HCT116 (cell line): Measurements from ENCODE around the gene STIM2. TPM values are rescaled to one million over a fixed set of nuclear protein-coding genes. Genes with fewer than 3 reads are reported as not detected.

Source experiments
- ATAC-seq: fragments of 200-7000 bp; cut with Tn5 transposase; 2 replicates; pipeline ENCODE4 v1.9.1; 2020; ENCODE audit warnings: mild to moderate bottlenecking, moderate library complexity
- BruUV-seq: library from RNA; stranded (reverse); fragments of 400-500 nt; replicated peaks from 2 replicates; lab custom pipeline; 2021; lab: Mats Ljungman, UMichigan
- CTCF ChIA-PET: fragments of 300-600 bp; sonication (Branson Sonifier 250); formaldehyde crosslinking; loops from one replicate; lab custom pipeline; 2021; ENCODE audit warnings: antibody characterized with exemption; lab: Charles Lee
- POLR2A ChIA-PET: fragments of 300-600, 350-600 bp; sonication (Branson Sonifier 250); formaldehyde crosslinking; loops from one replicate; lab custom pipeline; 2021; ENCODE audit warnings: antibody characterized with exemption; lab: Charles Lee
- RAD21 ChIA-PET, 2 experiments: fragments of 300-600 bp; sonication (Branson Sonifier 250); formaldehyde crosslinking; loops; one replicate each; lab custom pipeline; 2023; ENCODE audit warnings: low total read pairs in 2 of 2; ENCODE audit not compliant: uncharacterized antibody in 2 of 2, unreplicated experiment in 2 of 2, low non-redundant PET in 1 of 2; lab: Charles Lee
- DNase-seq: peaks from one replicate; pipeline ENCODE4 v3.0.0-alpha.2; 2010; ENCODE audit warnings: low read depth, low spot score
- H2AFZ ChIP-seq: fragments of 200-600 bp; shearing (Covaris generic), sonication (generic); 2 replicates; pipeline ENCODE4 v1.6.1; 2017; ENCODE audit warnings: low read depth, mixed run types, mixed read lengths, antibody characterized with exemption, low read length; ENCODE audit not compliant: poor library complexity, severe bottlenecking
- H3K27ac ChIP-seq: 2 replicates; pipeline ENCODE4 v1.5.1; 2012; ENCODE audit warnings: low read depth, low read length
- H3K27me3 ChIP-seq: fragments of 200-600 bp; sonication (generic); 2 replicates; pipeline ENCODE4 v1.6.1; 2016; ENCODE audit warnings: mixed run types, low read length, mixed read lengths; ENCODE audit not compliant: insufficient read depth
- H3K36me3 ChIP-seq, 2 experiments: fragments of 200-500 bp in 1 of 2; fragments of 200-600 bp in 1 of 2; sonication (Bioruptor generic) in 1 of 2; sonication (generic) in 1 of 2; 2 replicates each; pipeline versions ENCODE4 v1.5.1 to v1.6.1; 2014 to 2016; ENCODE audit warnings: low read length in 2 of 2, inconsistent platforms in 1 of 2, mixed read lengths in 1 of 2, mixed run types in 1 of 2; ENCODE audit not compliant: insufficient read depth in 2 of 2, control insufficient read depth in 1 of 2
- H3K4me1 ChIP-seq, 2 experiments: fragments of 200-600 bp in 1 of 2; sonication (generic) in 1 of 2; 2 replicates each; pipeline versions ENCODE4 v1.5.1 to v1.6.1; 2012 to 2017; ENCODE audit warnings: low read length in 2 of 2, inconsistent platforms in 1 of 2, mild to moderate bottlenecking in 1 of 2, mixed read lengths in 1 of 2, mixed run types in 1 of 2, moderate library complexity in 1 of 2; ENCODE audit not compliant: insufficient read depth in 2 of 2, control insufficient read depth in 1 of 2
- H3K4me2 ChIP-seq: fragments of 200-600 bp; sonication (generic); 2 replicates; pipeline ENCODE4 v1.6.1; 2017; ENCODE audit warnings: mixed run types, low read length, mixed read lengths
- H3K4me3 ChIP-seq, 2 experiments: fragments of 200-600 bp in 1 of 2; sonication (generic) in 1 of 2; replicated peaks in 1 of 2; 2 replicates each; pipeline ENCODE4 v1.5.1; 2011 to 2016; ENCODE audit warnings: low read length in 2 of 2, control low read depth in 1 of 2, low read depth in 1 of 2, mild to moderate bottlenecking in 1 of 2, mixed read lengths in 1 of 2, mixed run types in 1 of 2
- H3K79me2 ChIP-seq: fragments of 200-600 bp; sonication (generic); 2 replicates; pipeline ENCODE4 v1.6.1; 2017; ENCODE audit warnings: mild to moderate bottlenecking, mixed run types, low read length, moderate library complexity, mixed read lengths; ENCODE audit not compliant: insufficient read depth
- H3K9ac ChIP-seq: fragments of 200-600 bp; sonication (generic); 2 replicates; pipeline ENCODE4 v1.6.1; 2016; ENCODE audit warnings: low read length, mixed read lengths
- H3K9me2 ChIP-seq: fragments of 200-600 bp; sonication (generic), shearing (Covaris generic); 2 replicates; pipeline ENCODE4 v1.6.1; 2017; ENCODE audit warnings: mixed run types, mild to moderate bottlenecking, moderate library complexity; ENCODE audit not compliant: insufficient read depth
- H3K9me3 ChIP-seq, 2 experiments: fragments of 200-500 bp in 1 of 2; fragments of 200-600 bp in 1 of 2; sonication (Bioruptor generic) in 1 of 2; sonication (generic) in 1 of 2; 2 replicates each; pipeline ENCODE4 v1.6.1; 2014 to 2017; ENCODE audit warnings: low read length in 2 of 2, mixed read lengths in 2 of 2, inconsistent platforms in 1 of 2, low read depth in 1 of 2, mild to moderate bottlenecking in 1 of 2, mixed run types in 1 of 2, moderate library complexity in 1 of 2; ENCODE audit not compliant: control insufficient read depth in 1 of 2, insufficient read depth in 1 of 2
- H4K20me1 ChIP-seq: fragments of 200-600 bp; sonication (generic), shearing (Covaris generic); 2 replicates; pipeline ENCODE4 v1.6.1; 2017; ENCODE audit warnings: mixed run types, mild to moderate bottlenecking, moderate library complexity; ENCODE audit not compliant: insufficient read depth
- CBX3 ChIP-seq: IDR thresholded peaks from 2 replicates; pipeline ENCODE4 v1.6.1; 2012; ENCODE audit warnings: low read depth
- CEBPB ChIP-seq: IDR thresholded peaks from 2 replicates; pipeline ENCODE4 v1.6.1; 2012; ENCODE audit warnings: low read depth
- EGR1 ChIP-seq: IDR thresholded peaks from 2 replicates; pipeline ENCODE4 v1.6.1; 2012; ENCODE audit warnings: low read depth
- ELF1 ChIP-seq: IDR thresholded peaks from 2 replicates; pipeline ENCODE4 v1.6.1; 2012; ENCODE audit warnings: low read depth, borderline replicate concordance
- EZH2phosphoT487 ChIP-seq: fragments of 200-600 bp; IDR thresholded peaks from 2 replicates; pipeline ENCODE4 v1.6.1; 2018; ENCODE audit warnings: antibody characterized with exemption, borderline replicate concordance
- JUND ChIP-seq: IDR thresholded peaks from 2 replicates; pipeline ENCODE4 v1.6.1; 2012
- POLR2AphosphoS5 ChIP-seq: IDR thresholded peaks from 2 replicates; pipeline ENCODE4 v1.6.1; 2011; ENCODE audit warnings: mild to moderate bottlenecking, low read depth, low read length, moderate library complexity
- SIN3A ChIP-seq: IDR thresholded peaks from 2 replicates; pipeline ENCODE4 v1.6.1; 2012; ENCODE audit warnings: low read depth
- SRF ChIP-seq: IDR thresholded peaks from 2 replicates; pipeline ENCODE4 v1.6.1; 2012; ENCODE audit warnings: low read depth
- TCF7L2 ChIP-seq: IDR thresholded peaks from 2 replicates; pipeline ENCODE4 v1.7.0; 2011; ENCODE audit warnings: borderline replicate concordance, inconsistent platforms; ENCODE audit not compliant: insufficient read depth, insufficient read length; ENCODE audit errors: extremely low read depth
- YY1 ChIP-seq: IDR thresholded peaks from 2 replicates; pipeline ENCODE4 v1.6.1; 2011; ENCODE audit warnings: low read length, low read depth, moderate library complexity, mild to moderate bottlenecking; ENCODE audit not compliant: insufficient replicate concordance; ENCODE audit errors: extremely low read depth
- ZFX ChIP-seq: fragments of 450-650 bp; IDR thresholded peaks from 2 replicates; pipeline ENCODE4 v1.6.1; 2017
- intact Hi-C: fragments of 100-400 bp; cut with micrococcal nuclease; formaldehyde crosslinking; loops from 2 replicates; pipeline ENCODE4 v1.10.0; 2022
- total RNA-seq: library from RNA; stranded (reverse); gene quantifications from one replicate; pipeline ENCODE4 v1.2.1, GENCODE V29; 2021; ENCODE audit not compliant: unreplicated experiment
- TF ChIP-seq, protein P1 (sequence below): IDR thresholded peaks from 2 replicates; pipeline ENCODE4 v1.6.1; 2012; ENCODE audit warnings: low read depth
- TF ChIP-seq, protein P2 (sequence below): IDR thresholded peaks from 2 replicates; pipeline ENCODE4 v1.6.1; 2011; ENCODE audit warnings: mild to moderate bottlenecking, low read length, moderate library complexity; ENCODE audit not compliant: insufficient replicate concordance; ENCODE audit errors: extremely low read depth
- TF ChIP-seq, protein P3 (sequence below), 3 experiments: fragments of 200-600 bp in 1 of 3; sonication (generic) in 1 of 3; IDR thresholded peaks in 2 of 3; conservative IDR thresholded peaks in 1 of 3; 2 replicates each; pipeline ENCODE4 v1.5.1; 2012 to 2017; ENCODE audit warnings: low read depth in 2 of 3, low read length in 2 of 3, antibody characterized with exemption in 1 of 3, borderline replicate concordance in 1 of 3, control low read depth in 1 of 3, mild to moderate bottlenecking in 1 of 3, mixed read lengths in 1 of 3, mixed run types in 1 of 3, moderate library complexity in 1 of 3; ENCODE audit not compliant: insufficient read depth in 1 of 3

The STIM2 gene
- total RNA-seq, 1 experiment from 2014 or later: 65.9 TPM

GRCh38 chr4:27000122-27000521 lies 139.5 kb downstream of the STIM2 start:
- Histone ChIP-seq H3K79me2 (no peaks in the 10 kb centered on the region), H3K9ac (no peak overlapping the region), H3K4me1 (peaks cover 0 to 2% of the 10 kb centered on the region in 2 experiments; a peak in 1 of 4 replicates), H4K20me1 (no peaks in the 10 kb centered on the region), H3K27ac (no peak overlapping the region), H3K9me3 (no peaks in the 10 kb centered on the region), H3K4me3 (no peak overlapping the region), H3K9me2 (no peaks in the 10 kb centered on the region), H3K36me3 (no peaks in the 10 kb centered on the region; a peak in 1 of 4 replicates), H3K4me2 (no peak overlapping the region), H2AFZ (no peak overlapping the region), H3K27me3 (no peaks in the 10 kb centered on the region)
- ATAC-seq: no peak
- RAD21 ChIA-PET: no interaction called here
- no TSS peak for BruUV-seq
- intact Hi-C loops: loop anchor here (10.0 kb wide), 3 partner anchors 205 to 415 kb away; partner anchors contain the start of gene TBC1D19
- POLR2A ChIA-PET: no interaction called here
- TF ChIP-seq, protein P1, sequence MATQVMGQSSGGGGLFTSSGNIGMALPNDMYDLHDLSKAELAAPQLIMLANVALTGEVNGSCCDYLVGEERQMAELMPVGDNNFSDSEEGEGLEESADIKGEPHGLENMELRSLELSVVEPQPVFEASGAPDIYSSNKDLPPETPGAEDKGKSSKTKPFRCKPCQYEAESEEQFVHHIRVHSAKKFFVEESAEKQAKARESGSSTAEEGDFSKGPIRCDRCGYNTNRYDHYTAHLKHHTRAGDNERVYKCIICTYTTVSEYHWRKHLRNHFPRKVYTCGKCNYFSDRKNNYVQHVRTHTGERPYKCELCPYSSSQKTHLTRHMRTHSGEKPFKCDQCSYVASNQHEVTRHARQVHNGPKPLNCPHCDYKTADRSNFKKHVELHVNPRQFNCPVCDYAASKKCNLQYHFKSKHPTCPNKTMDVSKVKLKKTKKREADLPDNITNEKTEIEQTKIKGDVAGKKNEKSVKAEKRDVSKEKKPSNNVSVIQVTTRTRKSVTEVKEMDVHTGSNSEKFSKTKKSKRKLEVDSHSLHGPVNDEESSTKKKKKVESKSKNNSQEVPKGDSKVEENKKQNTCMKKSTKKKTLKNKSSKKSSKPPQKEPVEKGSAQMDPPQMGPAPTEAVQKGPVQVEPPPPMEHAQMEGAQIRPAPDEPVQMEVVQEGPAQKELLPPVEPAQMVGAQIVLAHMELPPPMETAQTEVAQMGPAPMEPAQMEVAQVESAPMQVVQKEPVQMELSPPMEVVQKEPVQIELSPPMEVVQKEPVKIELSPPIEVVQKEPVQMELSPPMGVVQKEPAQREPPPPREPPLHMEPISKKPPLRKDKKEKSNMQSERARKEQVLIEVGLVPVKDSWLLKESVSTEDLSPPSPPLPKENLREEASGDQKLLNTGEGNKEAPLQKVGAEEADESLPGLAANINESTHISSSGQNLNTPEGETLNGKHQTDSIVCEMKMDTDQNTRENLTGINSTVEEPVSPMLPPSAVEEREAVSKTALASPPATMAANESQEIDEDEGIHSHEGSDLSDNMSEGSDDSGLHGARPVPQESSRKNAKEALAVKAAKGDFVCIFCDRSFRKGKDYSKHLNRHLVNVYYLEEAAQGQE: no peak
- TF ChIP-seq CBX3: no peak
- no peak for TF ChIP-seq ELF1
- TF ChIP-seq, protein P2, sequence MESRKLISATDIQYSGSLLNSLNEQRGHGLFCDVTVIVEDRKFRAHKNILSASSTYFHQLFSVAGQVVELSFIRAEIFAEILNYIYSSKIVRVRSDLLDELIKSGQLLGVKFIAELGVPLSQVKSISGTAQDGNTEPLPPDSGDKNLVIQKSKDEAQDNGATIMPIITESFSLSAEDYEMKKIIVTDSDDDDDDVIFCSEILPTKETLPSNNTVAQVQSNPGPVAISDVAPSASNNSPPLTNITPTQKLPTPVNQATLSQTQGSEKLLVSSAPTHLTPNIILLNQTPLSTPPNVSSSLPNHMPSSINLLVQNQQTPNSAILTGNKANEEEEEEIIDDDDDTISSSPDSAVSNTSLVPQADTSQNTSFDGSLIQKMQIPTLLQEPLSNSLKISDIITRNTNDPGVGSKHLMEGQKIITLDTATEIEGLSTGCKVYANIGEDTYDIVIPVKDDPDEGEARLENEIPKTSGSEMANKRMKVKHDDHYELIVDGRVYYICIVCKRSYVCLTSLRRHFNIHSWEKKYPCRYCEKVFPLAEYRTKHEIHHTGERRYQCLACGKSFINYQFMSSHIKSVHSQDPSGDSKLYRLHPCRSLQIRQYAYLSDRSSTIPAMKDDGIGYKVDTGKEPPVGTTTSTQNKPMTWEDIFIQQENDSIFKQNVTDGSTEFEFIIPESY: no peak
- TF ChIP-seq EGR1: no peak
- TF ChIP-seq CEBPB: no peak
- no peak for TF ChIP-seq JUND
- TF ChIP-seq SRF: no peak
- TF ChIP-seq ZFX: no peak
- no peak for TF ChIP-seq SIN3A
- no peak for TF ChIP-seq EZH2phosphoT487
- no peak for TF ChIP-seq TCF7L2
- TF ChIP-seq YY1: no peak
- no peak for TF ChIP-seq POLR2AphosphoS5
- TF ChIP-seq, protein P3, sequence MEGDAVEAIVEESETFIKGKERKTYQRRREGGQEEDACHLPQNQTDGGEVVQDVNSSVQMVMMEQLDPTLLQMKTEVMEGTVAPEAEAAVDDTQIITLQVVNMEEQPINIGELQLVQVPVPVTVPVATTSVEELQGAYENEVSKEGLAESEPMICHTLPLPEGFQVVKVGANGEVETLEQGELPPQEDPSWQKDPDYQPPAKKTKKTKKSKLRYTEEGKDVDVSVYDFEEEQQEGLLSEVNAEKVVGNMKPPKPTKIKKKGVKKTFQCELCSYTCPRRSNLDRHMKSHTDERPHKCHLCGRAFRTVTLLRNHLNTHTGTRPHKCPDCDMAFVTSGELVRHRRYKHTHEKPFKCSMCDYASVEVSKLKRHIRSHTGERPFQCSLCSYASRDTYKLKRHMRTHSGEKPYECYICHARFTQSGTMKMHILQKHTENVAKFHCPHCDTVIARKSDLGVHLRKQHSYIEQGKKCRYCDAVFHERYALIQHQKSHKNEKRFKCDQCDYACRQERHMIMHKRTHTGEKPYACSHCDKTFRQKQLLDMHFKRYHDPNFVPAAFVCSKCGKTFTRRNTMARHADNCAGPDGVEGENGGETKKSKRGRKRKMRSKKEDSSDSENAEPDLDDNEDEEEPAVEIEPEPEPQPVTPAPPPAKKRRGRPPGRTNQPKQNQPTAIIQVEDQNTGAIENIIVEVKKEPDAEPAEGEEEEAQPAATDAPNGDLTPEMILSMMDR (IDR thresholded peaks at IDR 0.05 in 2 of 3, conservative IDR thresholded peaks at IDR 0.05 in 1 of 3; ENCODE audit: borderline replicate concordance in 1 of 3, insufficient read depth in 1 of 3, low read depth in 2 of 3, low read length in 2 of 3): no peak
- TF ChIP-seq, all 23 proteins: peak for 0
- CTCF ChIA-PET: interaction anchor here (0.6 to 1.1 kb wide), 2 partner anchors 8 to 9 kb away, joined by 3 to 4 read pairs; no protein-coding TSS in a partner anchor
- DNase-seq: no peak
